Uterus (tissue), 4 donors: ENCODE results near the gene NOSTRIN. TPM values are rescaled to one million over a fixed set of nuclear protein-coding genes. Genes with fewer than 3 reads are reported as not detected.

Experiments
- DNase-seq, 2 donors: peaks; one replicate each; pipeline ENCODE4 v3.0.0-alpha.2; 2019 to 2020
- H3K27ac ChIP-seq, 2 donors: fragments of 200-600 bp; sonication (generic); 1 replicate in 1 of 2; 2 replicates in 1 of 2; pipeline ENCODE4 v1.5.1; 2016 to 2018
- H3K27me3 ChIP-seq, 2 donors: fragments of 200-600 bp; sonication (generic); one replicate each; pipeline ENCODE4 v1.5.1; 2018 to 2019; ENCODE audit warnings: control low read depth in 1 of 2
- H3K36me3 ChIP-seq, 2 donors: fragments of 200-600 bp; sonication (generic); one replicate each; pipeline ENCODE4 v1.5.1; 2019; ENCODE audit warnings: control low read depth in 1 of 2
- H3K4me1 ChIP-seq, 2 donors: fragments of 200-600 bp; sonication (generic); one replicate each; pipeline ENCODE4 v1.5.1; 2018 to 2019; ENCODE audit warnings: control low read depth in 1 of 2
- H3K4me3 ChIP-seq, 2 donors: fragments of 200-600 bp; sonication (generic); 1 replicate in 1 of 2; 2 replicates in 1 of 2; pipeline ENCODE4 v1.5.1; 2018 to 2019; ENCODE audit warnings: mild to moderate bottlenecking in 1 of 2
- H3K9me3 ChIP-seq, 2 donors: fragments of 200-600 bp; sonication (generic); one replicate each; pipeline ENCODE4 v1.5.1; 2019; ENCODE audit warnings: control low read depth in 1 of 2
- POLR2A ChIP-seq, 2 donors: fragments of 450-650 bp; IDR thresholded peaks; one replicate each; pipeline ENCODE4 v1.6.1; 2016; ENCODE audit warnings: antibody characterized with exemption in 2 of 2, mild to moderate bottlenecking in 1 of 2, moderate library complexity in 1 of 2
- intact Hi-C: fragments of 100-400 bp; cut with DNase I; formaldehyde crosslinking; loops from one replicate; pipeline ENCODE4 v1.15.1; 2023; ENCODE audit warnings: low total_unique reads
- total RNA-seq, 4 donors: library from RNA; depleted of rRNA in 3 of 4; stranded (reverse); fragments of >200 nt in 3 of 4; gene quantifications; one replicate each; pipeline versions ENCODE4 v1.1.0 to v1.2.4, GENCODE V29; 2014 to 2023
- TF ChIP-seq, protein P1 (sequence below), 4 experiments: fragments of 200-600 bp in 2 of 4; fragments of 450-650 bp in 2 of 4; sonication (generic) in 2 of 4; IDR thresholded peaks; one replicate each; pipeline ENCODE4 v1.5.1; 2016 to 2019; ENCODE audit warnings: antibody characterized with exemption in 4 of 4, mild to moderate bottlenecking in 2 of 4, moderate library complexity in 1 of 4
- donor health status: DM: yes; HTN: yes; CAD: no.

Gene NOSTRIN
- total RNA-seq, 4 donors from 2014 or later = 27.5 to 192 (median 147) TPM

DNA sequence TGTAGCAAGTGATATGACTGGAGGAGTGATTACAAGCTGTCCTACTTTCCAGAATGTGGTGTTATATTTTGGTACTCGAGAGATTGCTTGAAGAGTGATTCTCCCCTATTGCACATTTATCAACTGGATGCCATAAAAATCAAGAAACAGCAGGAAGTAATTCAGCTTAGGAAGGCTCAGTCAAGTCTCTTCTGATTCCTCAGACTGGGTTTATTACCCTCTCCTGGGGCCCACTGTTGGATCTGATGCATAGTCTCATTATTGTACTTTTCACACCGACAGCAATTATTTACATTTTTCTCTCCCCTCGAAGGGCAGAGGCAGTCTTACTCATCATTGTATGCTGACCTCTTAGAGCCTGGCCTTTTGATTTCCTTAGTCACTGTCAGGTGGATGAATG is 9.3 kb downstream of the NOSTRIN start:
- H3K27me3 ChIP-seq = no peaks in the 10 kb centered on the region
- H3K36me3 ChIP-seq = no peaks in the 10 kb centered on the region
- no peaks in the 10 kb centered on the region for H3K4me1 ChIP-seq
- intact Hi-C loops = no loop called here
- TF ChIP-seq, protein P1, sequence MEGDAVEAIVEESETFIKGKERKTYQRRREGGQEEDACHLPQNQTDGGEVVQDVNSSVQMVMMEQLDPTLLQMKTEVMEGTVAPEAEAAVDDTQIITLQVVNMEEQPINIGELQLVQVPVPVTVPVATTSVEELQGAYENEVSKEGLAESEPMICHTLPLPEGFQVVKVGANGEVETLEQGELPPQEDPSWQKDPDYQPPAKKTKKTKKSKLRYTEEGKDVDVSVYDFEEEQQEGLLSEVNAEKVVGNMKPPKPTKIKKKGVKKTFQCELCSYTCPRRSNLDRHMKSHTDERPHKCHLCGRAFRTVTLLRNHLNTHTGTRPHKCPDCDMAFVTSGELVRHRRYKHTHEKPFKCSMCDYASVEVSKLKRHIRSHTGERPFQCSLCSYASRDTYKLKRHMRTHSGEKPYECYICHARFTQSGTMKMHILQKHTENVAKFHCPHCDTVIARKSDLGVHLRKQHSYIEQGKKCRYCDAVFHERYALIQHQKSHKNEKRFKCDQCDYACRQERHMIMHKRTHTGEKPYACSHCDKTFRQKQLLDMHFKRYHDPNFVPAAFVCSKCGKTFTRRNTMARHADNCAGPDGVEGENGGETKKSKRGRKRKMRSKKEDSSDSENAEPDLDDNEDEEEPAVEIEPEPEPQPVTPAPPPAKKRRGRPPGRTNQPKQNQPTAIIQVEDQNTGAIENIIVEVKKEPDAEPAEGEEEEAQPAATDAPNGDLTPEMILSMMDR (IDR thresholded peaks at IDR 0.05) = no peak
- TF ChIP-seq POLR2A (IDR thresholded peaks at IDR 0.05) = no peak
- no peak for DNase-seq
- no peak overlapping the region for H3K27ac ChIP-seq
- no peaks in the 10 kb centered on the region for H3K9me3 ChIP-seq
- no peak overlapping the region for H3K4me3 ChIP-seq

- Histone ChIP-seq H3K4me1 (no peaks in the 10 kb centered on the region), H3K9me3 (no peaks in the 10 kb centered on the region), H3K36me3 (no peaks in the 10 kb centered on the region), H3K4me3 (no peak overlapping the region), H3K27ac (no peak overlapping the region), H3K27me3 (no peaks in the 10 kb centered on the region)
- no peak for TF ChIP-seq POLR2A (IDR thresholded peaks at IDR 0.05)
- TF ChIP-seq, protein P1 (IDR thresholded peaks at IDR 0.05) = no peak
- intact Hi-C loops = no loop called here
- no peak for DNase-seq
Observed at GRCh38 chr2:168814046-168814445, 11.6 kb downstream of the NOSTRIN start.

- no peaks in the 10 kb centered on the region for H3K36me3 ChIP-seq
- no peak overlapping the region for H3K27ac ChIP-seq
- no peak overlapping the region for H3K4me3 ChIP-seq
- intact Hi-C loops = no loop called here
- DNase-seq = no peak
- H3K4me1 ChIP-seq = no peaks in the 10 kb centered on the region
- H3K9me3 ChIP-seq = no peaks in the 10 kb centered on the region
- TF ChIP-seq POLR2A (IDR thresholded peaks at IDR 0.05) = no peak
- TF ChIP-seq, protein P1 (IDR thresholded peaks at IDR 0.05) = no peak
- no peaks in the 10 kb centered on the region for H3K27me3 ChIP-seq
Observed at GRCh38 chr2:168814939-168815907, 12.8 kb downstream of the NOSTRIN start.

- no peaks in the 10 kb centered on the region for H3K27me3 ChIP-seq
- TF ChIP-seq, protein P1 (IDR thresholded peaks at IDR 0.05) = no peak
- TF ChIP-seq POLR2A (IDR thresholded peaks at IDR 0.05) = no peak
- H3K4me3 ChIP-seq = no peak overlapping the region
- H3K27ac ChIP-seq = no peak overlapping the region
- H3K9me3 ChIP-seq = no peaks in the 10 kb centered on the region
- intact Hi-C loops = no loop called here
- no peak for DNase-seq
- H3K36me3 ChIP-seq = no peaks in the 10 kb centered on the region
- H3K4me1 ChIP-seq = no peaks in the 10 kb centered on the region
Observed at GRCh38 chr2:168816369-168816768, 13.9 kb downstream of the NOSTRIN start.

DNA sequence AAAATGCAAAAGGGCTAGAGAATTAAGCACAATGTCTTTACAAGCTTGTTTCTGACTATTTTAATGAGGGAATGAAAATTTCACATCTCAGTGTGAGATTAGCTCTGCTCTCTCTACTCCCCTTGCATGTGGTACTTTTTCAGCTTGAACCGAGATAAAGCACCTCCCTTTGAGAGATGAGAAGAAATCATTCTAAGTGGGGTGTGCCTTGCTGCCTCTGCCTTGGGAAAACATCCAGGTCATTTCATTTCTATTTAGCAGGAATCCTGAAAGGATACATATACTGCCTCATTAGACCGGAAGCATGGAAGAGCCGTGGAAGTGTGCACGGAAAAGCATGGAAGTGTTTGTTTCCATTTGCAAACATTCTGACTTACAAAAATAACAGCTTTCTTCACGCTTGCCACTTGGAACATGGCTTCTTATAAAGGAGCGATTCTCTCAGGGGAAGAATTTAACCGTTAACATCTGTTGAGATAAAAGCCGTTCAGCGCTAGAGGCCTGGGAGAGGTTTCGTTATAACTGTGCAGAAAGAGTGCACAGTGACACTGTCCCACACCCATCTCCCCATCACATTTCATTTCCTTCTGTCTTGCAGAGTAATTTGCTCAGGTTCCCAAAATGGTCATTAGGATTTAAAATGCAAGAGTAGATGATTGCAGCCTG is 16.7 kb downstream of the NOSTRIN start:
- no peak for DNase-seq
- TF ChIP-seq POLR2A (IDR thresholded peaks at IDR 0.05) = no peak
- TF ChIP-seq, protein P1 (IDR thresholded peaks at IDR 0.05) = no peak
- H3K4me1 ChIP-seq = no peaks in the 10 kb centered on the region
- H3K9me3 ChIP-seq = no peaks in the 10 kb centered on the region
- intact Hi-C loops = no loop called here
- H3K4me3 ChIP-seq = no peak overlapping the region
- no peaks in the 10 kb centered on the region for H3K36me3 ChIP-seq
- no peaks in the 10 kb centered on the region for H3K27me3 ChIP-seq
- no peak overlapping the region for H3K27ac ChIP-seq
